CD14-positive monocyte (primary cell): ENCODE results near the gene RLN3. TPM values are rescaled to one million over a fixed set of nuclear protein-coding genes. Genes with fewer than 3 reads are reported as not detected.

ENCODE experiments used
- DNase-seq, 3 donors: peaks; one replicate each; pipeline ENCODE4 v3.0.0-alpha.2; 2011 to 2022
- H2AFZ ChIP-seq: 2 replicates; pipeline ENCODE4 v1.6.0; 2012; ENCODE audit warnings: mild to moderate bottlenecking, low read depth, low read length, inconsistent platforms; ENCODE audit not compliant: insufficient read depth, poor library complexity, severe bottlenecking
- H3K27ac ChIP-seq, 2 donors: 1 replicate in 1 of 2; 2 replicates in 1 of 2; pipeline ENCODE4 v1.5.1; 2012 to 2013; ENCODE audit warnings: low read length in 2 of 2, control low read depth in 1 of 2, inconsistent platforms in 1 of 2, low read depth in 1 of 2, mild to moderate bottlenecking in 1 of 2
- H3K27me3 ChIP-seq, 2 donors: one replicate each; pipeline versions ENCODE4 v1.6.0 to v1.6.1; 2011 to 2013; ENCODE audit warnings: low read length in 2 of 2; ENCODE audit not compliant: control insufficient read depth in 2 of 2, insufficient read depth in 2 of 2
- H3K36me3 ChIP-seq, 2 donors: replicated peaks in 1 of 2; 1 replicate in 1 of 2; 2 replicates in 1 of 2; pipeline versions ENCODE4 v1.5.1 to v1.6.1; 2012 to 2013; ENCODE audit warnings: low read length in 2 of 2, control low read depth in 1 of 2, inconsistent platforms in 1 of 2, mild to moderate bottlenecking in 1 of 2; ENCODE audit not compliant: insufficient read depth in 2 of 2, control insufficient read depth in 1 of 2
- H3K4me1 ChIP-seq, 2 donors: 1 replicate in 1 of 2; 2 replicates in 1 of 2; pipeline versions ENCODE4 v1.5.1 to v1.6.1; 2012 to 2013; ENCODE audit warnings: low read length in 2 of 2, control low read depth in 1 of 2, inconsistent platforms in 1 of 2, mild to moderate bottlenecking in 1 of 2, moderate library complexity in 1 of 2; ENCODE audit not compliant: insufficient read depth in 2 of 2, control insufficient read depth in 1 of 2
- H3K4me2 ChIP-seq: replicated peaks from 2 replicates; pipeline ENCODE3; 2012; ENCODE audit warnings: low read length, moderate library complexity, mild to moderate bottlenecking; ENCODE audit not compliant: poor library complexity, severe bottlenecking; ENCODE audit errors: extremely low read depth
- H3K4me3 ChIP-seq, 3 experiments: fragments of 200-600 bp in 1 of 3; sonication (generic) in 1 of 3; replicated peaks in 1 of 3; 1 replicate in 2 of 3; 2 replicates in 1 of 3; pipeline ENCODE4 v1.5.1; 2011 to 2013; ENCODE audit warnings: low read length in 3 of 3, mild to moderate bottlenecking in 3 of 3, control low read depth in 2 of 3, low read depth in 2 of 3, inconsistent platforms in 1 of 3, moderate library complexity in 1 of 3
- H3K79me2 ChIP-seq: 2 replicates; pipeline ENCODE4 v1.6.0; 2012; ENCODE audit warnings: mild to moderate bottlenecking, control low read depth, inconsistent platforms, low read length, moderate library complexity; ENCODE audit not compliant: insufficient read depth
- H3K9ac ChIP-seq: 2 replicates; pipeline ENCODE4 v1.6.0; 2017; ENCODE audit warnings: low read length, mild to moderate bottlenecking; ENCODE audit not compliant: insufficient read depth, poor library complexity, severe bottlenecking
- H3K9me3 ChIP-seq, 2 donors: replicated peaks in 1 of 2; 1 replicate in 1 of 2; 2 replicates in 1 of 2; pipeline versions ENCODE4 v1.5.1 to v1.6.1; 2012 to 2013; ENCODE audit warnings: low read length in 2 of 2, control low read depth in 1 of 2; ENCODE audit not compliant: control insufficient read depth in 1 of 2, insufficient read depth in 1 of 2
- H4K20me1 ChIP-seq: 2 replicates; pipeline ENCODE4 v1.6.0; 2012; ENCODE audit warnings: mild to moderate bottlenecking, low read length, control low read depth, moderate library complexity; ENCODE audit not compliant: insufficient read depth
- H3K27ac Mint-ChIP-seq, 7 donors: one replicate each; pipeline ENCODE4 v1.8.0; 2020; ENCODE audit warnings: mild to moderate bottlenecking in 7 of 7, mixed read lengths in 7 of 7, moderate library complexity in 6 of 7, inconsistent platforms in 2 of 7
- H3K27me3 Mint-ChIP-seq, 3 donors: one replicate each; pipeline ENCODE4 v1.8.0; 2021 to 2022; ENCODE audit warnings: low read depth in 3 of 3, mild to moderate bottlenecking in 3 of 3, mixed read lengths in 3 of 3, moderate library complexity in 3 of 3, inconsistent platforms in 1 of 3
- H3K36me3 Mint-ChIP-seq, 2 donors: one replicate each; pipeline ENCODE4 v1.8.0; 2020; ENCODE audit warnings: mixed read lengths in 2 of 2, inconsistent platforms in 1 of 2, mild to moderate bottlenecking in 1 of 2
- H3K4me1 Mint-ChIP-seq: one replicate; pipeline ENCODE4 v1.8.0; 2020; ENCODE audit warnings: mild to moderate bottlenecking, mixed read lengths
- H3K4me3 Mint-ChIP-seq, 2 donors: one replicate each; pipeline ENCODE4 v1.8.0; 2020; ENCODE audit warnings: mild to moderate bottlenecking in 2 of 2, mixed read lengths in 2 of 2, moderate library complexity in 1 of 2
- H3K9me3 Mint-ChIP-seq, 7 donors: one replicate each; pipeline ENCODE4 v1.8.0; 2020 to 2022; ENCODE audit warnings: mixed read lengths in 7 of 7, mild to moderate bottlenecking in 6 of 7, moderate library complexity in 6 of 7, inconsistent platforms in 2 of 7
- CTCF ChIP-seq: fragments of 200-600 bp; IDR thresholded peaks from one replicate; pipeline ENCODE4 v1.8.0; 2022; ENCODE audit warnings: antibody characterized with exemption, mild to moderate bottlenecking
- WGBS: methylation state at CpG from one replicate; pipeline ENCODE4 v1.1.5; 2013; ENCODE audit warnings: missing lambda C conversion rate; ENCODE audit not compliant: insufficient coverage; 5-methylcytosine and 5-hydroxymethylcytosine counted together
- intact Hi-C, 2 donors: fragments of 100-400 bp; cut with micrococcal nuclease; formaldehyde crosslinking; loops; one replicate each; pipeline versions ENCODE4 v1.15.0 to v1.15.1; 2023
- polyA plus RNA-seq, 3 donors: library from polyadenylated mRNA; depleted of rRNA in 1 of 3; unstranded in 2 of 3; stranded (reverse) in 1 of 3; fragments of 300-500 nt in 2 of 3; fragments of >200 nt in 1 of 3; fragmentation: Illumina TruSeq in 2 of 3; gene quantifications; 1 replicate in 2 of 3; 2 replicates in 1 of 3; pipeline ENCODE4 v1.2.3, GENCODE V29; 2012 to 2021

Gene RLN3
- polyA plus RNA-seq, 3 donors = not detected

- H3K27ac ChIP-seq = peak overlapping the region; percentile 36 to 76
- peaks cover 34% of the 10 kb centered on the region for H3K4me1 Mint-ChIP-seq
- H3K4me3 ChIP-seq = peak overlapping the region; percentile 33 to 78 (median 45)
Observed at GRCh38 chr19:13979244-13979615, 48.7 kb upstream of the RLN3 start.

GRCh38 chr19:13979686-13980085 lies 48.3 kb upstream of the RLN3 start:
- H2AFZ ChIP-seq = no peak overlapping the region
- H3K4me1 Mint-ChIP-seq = peaks cover 38% of the 10 kb centered on the region
- peak overlapping the region; percentile 76 to 84 for H3K4me3 Mint-ChIP-seq
- peaks cover 13 to 41% of the 10 kb centered on the region in 2 donors for H3K36me3 ChIP-seq
- 54% methylated on average over 7 of the region's 12 CpGs for WGBS
- H3K4me2 ChIP-seq = peak overlapping the region; percentile 73
- intact Hi-C loops = no loop called here
- peaks cover 0 to 3% (median 0%) of the 10 kb centered on the region in 3 donors for H3K27me3 Mint-ChIP-seq
- H3K79me2 ChIP-seq = peaks cover 4% of the 10 kb centered on the region
- H3K4me1 ChIP-seq = peaks cover 33 to 50% of the 10 kb centered on the region in 2 donors
- H4K20me1 ChIP-seq = no peaks in the 10 kb centered on the region
- no peak for DNase-seq
- H3K9ac ChIP-seq = peak overlapping the region; percentile 72
- no peaks in the 10 kb centered on the region for H3K27me3 ChIP-seq
- TF ChIP-seq CTCF = no peak
- peaks cover 34 to 53% of the 10 kb centered on the region in 2 donors for H3K36me3 Mint-ChIP-seq
- no peaks in the 10 kb centered on the region for H3K9me3 ChIP-seq
- H3K27ac ChIP-seq = peak overlapping the region; percentile 36 to 76
- peak overlapping the region in 5 of 7 donors; percentile 71 to 84 (median 74) for H3K27ac Mint-ChIP-seq
- peak overlapping the region in 2 of 3 experiments; percentile 45 to 78 for H3K4me3 ChIP-seq
- no peaks in the 10 kb centered on the region for H3K9me3 Mint-ChIP-seq

More at GRCh38 chr19:13979244-13979615, 48.7 kb upstream of the RLN3 start:
- Mint-ChIP-seq H3K36me3 (peaks cover 38 to 58% of the 10 kb centered on the region in 2 donors), H3K9me3 (no peaks in the 10 kb centered on the region), H3K4me3 (peak overlapping the region; percentile 76 to 84), H3K27me3 (peaks cover 0 to 3% (median 0%) of the 10 kb centered on the region in 3 donors), H3K27ac (peak overlapping the region in 6 of 7 donors; percentile 53 to 84 (median 72))
- Histone ChIP-seq H3K4me1 (peaks cover 28 to 46% of the 10 kb centered on the region in 2 donors), H4K20me1 (no peaks in the 10 kb centered on the region), H3K36me3 (peaks cover 17 to 45% of the 10 kb centered on the region in 2 donors), H2AFZ (peak overlapping the region; percentile 78), H3K79me2 (peaks cover under 1% of the 10 kb centered on the region), H3K9me3 (no peaks in the 10 kb centered on the region), H3K9ac (peak overlapping the region; percentile 72), H3K27me3 (no peaks in the 10 kb centered on the region), H3K4me2 (peak overlapping the region; percentile 73)
- intact Hi-C loops = no loop called here
- WGBS = 6% methylated on average over 12 of the region's 12 CpGs
- no peak for TF ChIP-seq CTCF
- DNase-seq = peak in 2 of 3 donors; percentile 34 to 43
